ENCODE measurements around the gene PNPLA5.
A peak's percentile ranks its signal among the peaks of the same experiment; 100 is the strongest.
"Not testable (repeated sequence)": the region's sequence is repeated elsewhere in the genome, so short reads cannot be mapped to it uniquely, and the experiment has no call there.

The PNPLA5 gene

DNA sequence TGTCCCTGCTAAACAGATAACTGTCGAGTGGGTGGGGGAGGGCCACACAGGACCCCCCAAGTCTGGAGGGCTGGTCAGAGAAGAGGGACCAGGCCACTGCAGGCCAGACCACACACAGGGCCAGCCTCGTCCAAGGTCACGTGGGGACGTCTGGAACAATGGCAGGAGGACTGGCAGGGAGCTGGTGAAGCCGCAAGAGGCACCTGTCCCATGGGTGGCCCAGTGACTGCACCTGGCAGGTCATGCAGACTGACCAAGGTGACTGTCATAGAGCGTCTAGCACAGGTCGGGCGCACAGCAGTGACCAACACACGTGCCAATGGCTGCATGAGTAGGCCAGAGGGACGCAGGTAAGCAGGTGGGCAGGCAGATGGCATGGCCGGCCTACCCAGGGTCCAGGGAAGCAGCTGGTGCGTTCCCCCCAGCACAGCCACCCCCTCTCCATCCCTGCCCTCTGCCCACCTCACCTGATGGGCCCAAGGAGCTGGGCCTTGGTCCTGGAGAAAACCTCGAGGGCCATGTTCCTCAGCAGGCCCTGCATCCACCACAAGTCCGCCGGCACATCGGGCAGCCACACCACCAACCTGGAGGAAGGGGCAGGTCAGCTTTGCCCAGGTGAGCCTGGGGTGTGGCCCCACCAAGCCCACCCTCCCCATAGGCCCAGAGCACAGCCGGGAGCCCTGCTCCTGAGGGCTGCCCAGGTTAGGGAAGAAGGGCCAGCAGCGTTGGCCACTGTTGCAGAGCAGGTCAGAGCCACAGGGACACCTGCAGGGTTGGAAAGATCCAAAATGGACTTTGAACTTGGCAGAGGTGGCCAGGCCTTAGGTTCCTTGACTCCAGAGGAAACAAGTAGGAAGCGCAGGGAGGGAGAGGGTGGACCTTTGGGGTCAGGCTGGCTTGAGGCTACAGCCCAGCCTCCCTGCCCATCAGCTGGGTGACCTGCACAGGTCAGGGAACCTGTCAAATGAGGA, 10.4 kb downstream of the PNPLA5 start:
- no peak for DNase-seq (ENCODE audit: low read depth)

GRCh38 chr22:43880541-43880991, 11.2 kb downstream of the PNPLA5 start:
- no peak for DNase-seq (ENCODE audit: low read depth)

DNA sequence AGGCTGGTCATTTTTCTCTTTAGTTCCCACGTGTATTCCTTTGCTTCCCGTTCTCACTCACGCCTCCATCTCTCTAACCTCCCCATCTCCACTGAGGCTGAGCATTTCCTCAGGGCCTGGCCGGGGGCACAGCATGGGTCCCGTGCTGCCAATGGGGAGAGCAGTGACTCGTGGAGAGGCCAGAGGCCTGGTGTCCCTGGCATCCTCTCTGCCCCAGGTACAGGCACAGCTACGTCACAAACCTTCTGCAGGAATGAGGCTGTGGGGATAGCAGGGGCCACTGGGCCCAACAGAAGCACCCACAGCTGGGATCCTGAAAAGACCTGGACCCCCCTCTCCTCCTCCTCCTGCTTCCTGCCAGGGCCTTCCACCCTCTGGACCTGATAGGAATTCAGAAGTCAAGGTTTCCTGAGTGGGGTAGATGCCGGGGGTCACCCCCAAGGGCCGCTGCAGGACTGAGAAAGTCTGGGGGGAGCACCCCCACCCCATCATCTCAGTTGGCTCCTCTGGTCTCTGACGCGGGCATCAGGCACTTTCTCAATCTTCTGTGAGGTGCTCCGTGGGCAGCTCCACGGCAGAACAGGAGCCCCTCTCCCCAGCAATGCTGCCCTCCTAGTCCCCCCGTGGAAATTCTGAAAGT, 11.8 kb downstream of the PNPLA5 start:
- no peak for DNase-seq (ENCODE audit: low read depth)

GRCh38 chr22:43878831-43879550, 12.8 kb downstream of the PNPLA5 start:
- DNase-seq (ENCODE audit: low read depth), result no peak

GRCh38 chr22:43878079-43878795, 13.6 kb downstream of the PNPLA5 start:
- DNase-seq (ENCODE audit: low read depth), result no peak

DNA sequence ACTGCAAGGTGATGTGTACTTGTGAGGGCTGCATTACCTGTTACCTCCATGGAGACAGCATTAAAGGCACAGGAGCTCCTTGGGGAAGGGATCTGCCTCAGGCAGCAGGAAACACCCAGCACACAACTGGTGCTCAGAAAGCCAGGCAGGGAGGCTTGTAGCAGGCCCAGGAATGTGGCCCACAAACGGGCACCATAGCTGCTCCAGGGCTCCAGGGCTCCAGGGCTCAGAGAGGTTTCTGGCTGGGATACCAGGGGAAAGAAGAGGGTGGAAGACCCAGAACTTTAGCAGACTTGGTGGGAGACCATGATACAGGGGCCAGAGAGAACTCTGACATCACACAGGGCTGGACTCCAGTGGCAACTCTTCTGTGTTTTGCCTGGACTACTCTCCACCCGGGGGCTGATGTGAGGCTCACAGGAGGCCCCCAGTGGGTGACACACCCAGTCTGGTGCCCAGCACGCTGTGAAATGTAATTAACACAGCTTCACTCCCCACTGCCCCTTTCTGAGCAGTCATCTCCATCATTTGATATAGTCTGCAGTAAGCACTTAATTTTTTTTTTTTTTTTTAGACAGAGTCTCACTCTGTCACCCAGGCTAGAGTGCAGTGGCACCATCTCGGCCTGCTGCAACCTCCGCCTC, 14.8 kb downstream of the PNPLA5 start:
- DNase-seq (ENCODE audit: low read depth), result no peak

DNA sequence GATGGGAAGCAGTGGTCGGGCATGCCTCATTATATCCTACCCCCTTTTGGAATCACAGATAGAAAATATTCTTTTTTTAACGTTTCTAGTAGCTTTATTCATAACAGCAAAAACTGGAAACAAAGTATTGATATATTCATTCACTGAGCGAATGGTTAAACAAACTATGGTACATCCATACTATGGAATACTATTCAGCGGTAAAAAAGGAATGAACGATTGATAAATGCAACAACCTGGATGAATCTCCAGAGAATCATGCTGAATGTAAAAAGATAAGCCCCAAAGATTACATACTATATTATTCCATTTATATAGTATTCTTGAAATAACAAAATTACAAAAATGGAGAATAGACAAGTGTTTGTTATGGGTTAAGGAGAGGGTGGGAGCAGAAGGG, 22.0 kb downstream of the PNPLA5 start:
- no peak for DNase-seq (ENCODE audit: low read depth)

GRCh38 chr22:43869001-43869400, 22.8 kb downstream of the PNPLA5 start:
- DNase-seq (ENCODE audit: low read depth), result not testable (repeated sequence)

DNA sequence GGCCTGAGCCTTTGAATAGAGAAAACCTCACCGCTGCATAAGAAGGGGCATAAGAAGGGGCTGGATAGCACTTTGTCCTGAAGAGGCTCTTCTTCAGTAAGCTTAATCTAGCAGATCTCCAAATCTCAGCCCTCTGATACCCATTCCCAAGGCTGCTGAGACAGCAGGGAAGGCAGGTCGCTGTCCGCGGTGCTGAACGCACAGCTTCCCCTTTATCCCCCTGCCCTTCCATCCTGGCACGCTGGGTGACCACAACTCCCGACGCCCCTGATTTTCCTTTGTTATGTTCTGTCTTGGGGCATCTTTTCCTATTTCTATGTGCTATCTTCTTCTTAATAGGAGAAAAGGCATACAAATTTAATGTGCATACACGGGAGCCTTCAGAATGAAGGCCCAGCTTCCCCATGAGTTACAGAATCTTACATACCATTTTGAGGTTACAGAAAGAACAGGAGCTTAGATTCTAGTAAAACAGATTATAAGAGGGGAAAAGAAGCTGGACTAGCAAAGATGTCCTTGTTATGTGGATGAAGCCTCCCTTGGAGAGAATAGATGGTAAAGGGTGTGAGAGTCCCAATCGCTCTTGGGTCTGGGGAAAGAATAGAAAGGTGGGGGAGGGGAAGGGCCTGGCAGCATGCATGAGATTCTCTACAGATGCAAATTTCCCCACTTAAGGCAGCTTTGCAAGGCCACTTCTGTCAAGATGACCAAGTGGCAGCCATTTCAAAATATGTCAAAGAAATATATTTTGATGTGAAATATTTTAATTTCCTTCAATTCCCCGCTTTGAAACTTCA, 23.8 kb downstream of the PNPLA5 start:
- DNase-seq (ENCODE audit: low read depth), result peak; percentile 6

DNA sequence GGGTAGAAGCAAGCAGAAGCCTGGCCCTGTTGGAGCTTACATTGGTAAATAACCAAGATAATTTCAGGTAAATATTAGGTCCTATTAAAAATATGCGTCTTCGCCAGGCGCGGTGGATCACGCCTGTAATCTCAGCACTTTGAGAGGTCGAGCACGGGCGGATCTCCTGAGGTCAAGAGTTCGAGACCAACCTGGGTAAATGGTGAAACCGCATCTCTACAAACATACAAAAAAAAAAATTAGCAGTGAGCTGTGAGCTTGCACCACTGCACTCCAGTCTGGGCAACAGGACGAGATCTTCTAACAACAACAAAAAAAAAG, 29.0 kb downstream of the PNPLA5 start:
- DNase-seq (ENCODE audit: low read depth), result no peak

GRCh38 chr22:43862074-43862881, 29.5 kb downstream of the PNPLA5 start, which contains the start of gene SULT4A1:
Gene SULT4A1 (minus strand): TSS chr22:43862513. CDS start chr22:43862382, 131 bp downstream.
- DNase-seq (ENCODE audit: low read depth), result no peak

DNA sequence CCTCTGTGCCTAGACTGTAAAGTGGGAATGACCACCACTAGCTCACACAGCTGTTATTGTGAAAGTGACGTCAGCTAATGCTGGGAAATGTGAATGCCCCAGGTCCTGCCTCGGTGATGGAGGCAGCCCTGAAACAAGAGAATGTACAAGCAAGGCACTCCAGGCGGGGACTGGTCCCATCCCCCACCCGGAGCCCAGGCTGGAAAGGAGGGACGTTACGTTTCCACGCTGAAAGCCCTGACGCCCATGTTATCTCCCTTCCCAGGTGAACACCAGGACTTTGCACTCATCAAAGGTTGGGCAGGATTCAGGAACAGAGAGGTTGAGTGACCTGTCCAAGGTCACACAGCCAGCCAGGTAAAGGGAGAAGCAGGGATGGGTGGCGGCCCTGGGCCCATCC, 30.3 kb downstream of the PNPLA5 start:
- no peak for DNase-seq (ENCODE audit: low read depth)

GRCh38 chr22:43860831-43861230, 31.0 kb downstream of the PNPLA5 start:
- DNase-seq (ENCODE audit: low read depth), result no peak

GRCh38 chr22:43860126-43860525, 31.7 kb downstream of the PNPLA5 start:
- no peak for DNase-seq (ENCODE audit: low read depth)

DNA sequence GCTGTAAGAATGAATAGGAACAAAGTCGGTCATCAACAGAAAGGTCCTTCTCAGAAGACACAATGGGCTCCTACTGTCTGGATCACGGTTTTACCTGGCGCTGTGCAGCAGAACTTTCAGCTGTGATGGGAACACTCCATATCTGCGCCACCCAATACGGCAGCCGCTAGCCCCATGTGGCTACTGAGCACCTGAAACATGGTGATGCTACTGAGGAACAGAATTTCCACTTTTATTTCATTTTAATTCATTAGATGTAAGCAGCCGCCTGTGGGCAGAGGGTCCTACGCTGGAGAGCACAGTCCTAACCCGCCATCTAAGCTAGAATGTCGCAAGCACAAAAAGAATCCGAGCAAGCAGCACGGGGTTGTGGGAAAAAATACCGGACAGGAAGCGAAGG, 32.2 kb downstream of the PNPLA5 start:
- no peak for DNase-seq (ENCODE audit: low read depth)

DNA sequence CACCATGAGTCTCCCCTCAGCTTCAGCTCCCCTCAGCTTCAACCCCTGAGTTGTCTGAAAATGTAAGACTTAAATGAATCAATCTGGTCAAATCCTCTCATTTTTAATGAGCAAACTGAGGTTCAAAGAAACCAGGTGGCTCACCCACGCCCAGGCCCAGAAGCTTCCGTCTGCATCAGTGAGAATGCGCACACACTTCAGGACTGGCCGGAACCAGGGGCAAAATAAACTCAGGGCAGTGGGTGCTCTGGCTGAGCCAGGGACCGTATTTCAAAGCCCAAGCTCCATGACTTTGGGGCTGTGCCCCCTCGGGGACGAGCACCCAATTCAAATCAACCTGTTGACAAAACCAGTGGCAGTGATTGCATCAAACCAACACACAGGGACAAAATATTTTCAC, 32.6 kb downstream of the PNPLA5 start:
- no peak for DNase-seq (ENCODE audit: low read depth)

DNA sequence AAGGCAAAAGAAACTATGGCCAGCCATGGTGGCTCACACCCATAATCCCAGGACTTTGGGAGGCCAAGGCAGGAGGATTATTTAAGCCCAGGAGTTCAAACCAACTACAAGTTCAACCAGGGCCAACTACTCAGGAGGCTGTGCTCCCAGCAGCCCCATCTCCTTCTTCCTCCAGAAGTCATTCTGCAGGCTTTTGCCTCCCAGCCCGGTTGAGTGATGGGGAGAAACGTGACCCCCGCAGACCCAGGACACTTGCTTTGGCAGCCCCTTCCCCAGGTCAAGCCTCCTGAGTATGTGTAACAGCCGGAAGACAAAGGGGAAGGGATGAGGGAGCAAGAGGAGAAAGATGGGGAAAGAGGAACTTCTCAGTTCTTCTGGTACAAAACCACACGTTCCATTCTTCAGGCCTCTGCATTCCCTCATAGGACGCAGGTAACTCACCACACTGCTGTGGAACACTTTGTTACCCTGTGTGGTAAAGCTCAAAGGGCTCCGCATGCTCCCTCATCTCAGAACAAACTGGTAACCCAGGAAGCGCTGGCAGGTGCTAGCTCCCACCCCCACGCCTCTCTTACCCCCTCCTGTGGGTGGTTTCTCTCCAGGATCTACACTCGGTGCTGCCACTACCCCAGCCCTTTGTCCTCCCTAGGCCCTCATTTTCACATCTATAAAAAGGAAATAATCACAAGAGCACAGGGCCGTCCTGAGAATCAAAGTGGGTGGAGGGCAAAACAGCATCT, 33.5 kb downstream of the PNPLA5 start:
- no peak for DNase-seq (ENCODE audit: low read depth)

GRCh38 chr22:43857367-43857766, 34.4 kb downstream of the PNPLA5 start:
- no peak for DNase-seq (ENCODE audit: low read depth)

DNA sequence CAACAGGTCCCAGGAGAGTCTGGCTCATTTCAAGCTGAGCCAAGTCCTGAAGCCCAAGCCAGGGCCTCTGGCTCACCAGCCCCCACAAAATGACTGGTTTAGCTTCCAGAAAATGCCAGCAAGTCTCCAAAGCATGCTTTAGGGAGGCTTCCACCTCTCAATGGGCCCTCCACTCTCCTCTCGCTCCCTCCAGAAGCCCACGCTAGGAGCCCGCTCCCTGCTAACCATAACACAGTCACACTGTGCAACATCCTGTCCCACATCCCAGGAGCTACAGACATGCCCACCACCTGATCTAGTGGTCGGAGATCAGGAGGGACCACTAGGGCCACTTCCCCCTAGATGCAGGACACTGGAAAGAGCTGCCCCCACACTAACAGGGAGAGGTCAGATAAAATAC, 36.4 kb downstream of the PNPLA5 start:
- DNase-seq (ENCODE audit: low read depth), result no peak

All from non-pigmented ciliary epithelial cell (primary cell).